ENCODE results near the gene SS18L1. TPM values are rescaled to one million over a fixed set of nuclear protein-coding genes. Genes with fewer than 3 reads are reported as not detected.
A peak's percentile ranks its signal among the peaks of the same experiment; 100 is the strongest.

Gene SS18L1
- total RNA-seq, 2 experiments from 2014 or later, result 13.7 to 15.2 TPM

DNA sequence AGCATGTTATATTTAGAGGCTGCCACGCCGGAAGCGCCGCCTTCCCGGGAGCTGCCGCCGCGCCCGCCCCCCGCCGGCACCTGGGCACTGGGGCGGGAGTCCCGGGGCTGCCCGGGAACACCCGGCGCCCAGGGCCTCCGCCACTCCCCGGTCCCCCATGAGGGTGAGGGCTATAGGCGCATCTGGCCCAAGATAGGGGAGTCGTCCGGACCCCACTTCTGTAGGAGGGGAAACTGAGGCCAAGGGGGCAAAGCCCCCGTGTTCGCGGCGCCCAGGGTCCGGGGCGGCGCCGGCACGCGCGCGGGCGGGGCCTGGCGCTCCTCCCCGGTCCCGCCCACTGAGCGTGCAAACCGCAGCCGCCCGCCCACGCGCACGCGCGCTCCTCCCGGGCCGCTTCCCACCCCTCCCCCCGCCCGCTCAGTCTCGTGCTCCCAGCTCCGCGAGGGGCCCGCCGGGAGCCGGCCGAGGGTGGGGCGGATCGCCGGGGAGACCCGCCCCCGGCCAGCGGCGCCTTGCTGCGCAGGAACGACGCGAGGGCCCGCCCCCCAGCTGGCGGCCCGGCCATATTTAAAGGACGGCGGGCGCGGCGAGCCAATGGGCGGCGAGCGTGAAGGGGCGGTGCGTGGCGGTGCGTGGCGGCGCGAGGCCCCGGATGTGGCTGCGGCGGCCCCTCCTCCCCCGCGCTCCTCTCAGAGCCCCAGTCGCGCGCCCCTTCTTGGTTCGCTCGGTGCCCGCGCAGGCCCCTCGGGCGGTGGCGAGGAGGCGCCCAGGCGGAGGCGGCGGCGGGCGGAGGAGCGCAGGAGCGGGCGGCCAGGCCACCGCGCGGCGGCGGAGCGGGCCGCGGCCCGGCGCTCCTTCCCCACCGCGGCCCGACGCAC is 21.6 kb upstream of the SS18L1 start, which contains the start of gene LSM14B:
LSM14B (plus strand) TSS at position 700 of the 878 bp plus-strand sequence. CDS start 192 bp downstream, outside the sequence.
- Mint-ChIP-seq H3K9me3 (peaks cover 4% of the 10 kb centered on the region), H3K27me3 (no peaks in the 10 kb centered on the region), H3K27ac (peak within 1 kb of the TSS; percentile 95), H3K36me3 (peaks cover 23% of the 10 kb centered on the region), H3K4me1 (ENCODE audit: low read depth) (peaks cover 49% of the 10 kb centered on the region), H3K4me3 (peak within 1 kb of the TSS; percentile 86)
- DNase-seq, result peak; percentile 97
- ChIA-PET CTCF (interaction anchor here (1.0 to 3.2 kb wide), 6 partner anchors 11 to 117 kb away, joined by 3 to 16 read pairs (median 6); partner anchors contain the start of genes PSMA7 and SS18L1), POLR2A (interaction anchor here (0.6 to 2.6 kb wide), 7 partner anchors 11 to 1858 kb away, joined by 3 to 15 read pairs (median 4); partner anchors contain the start of genes PSMA7, SAMD10, SS18L1 and TAF4)
- intact Hi-C loops (cut with micrococcal nuclease), result loop anchor here (1.0 to 5.0 kb wide), 5 partner anchors 20 to 180 kb away; partner anchors contain the start of gene ADRM1

DNA sequence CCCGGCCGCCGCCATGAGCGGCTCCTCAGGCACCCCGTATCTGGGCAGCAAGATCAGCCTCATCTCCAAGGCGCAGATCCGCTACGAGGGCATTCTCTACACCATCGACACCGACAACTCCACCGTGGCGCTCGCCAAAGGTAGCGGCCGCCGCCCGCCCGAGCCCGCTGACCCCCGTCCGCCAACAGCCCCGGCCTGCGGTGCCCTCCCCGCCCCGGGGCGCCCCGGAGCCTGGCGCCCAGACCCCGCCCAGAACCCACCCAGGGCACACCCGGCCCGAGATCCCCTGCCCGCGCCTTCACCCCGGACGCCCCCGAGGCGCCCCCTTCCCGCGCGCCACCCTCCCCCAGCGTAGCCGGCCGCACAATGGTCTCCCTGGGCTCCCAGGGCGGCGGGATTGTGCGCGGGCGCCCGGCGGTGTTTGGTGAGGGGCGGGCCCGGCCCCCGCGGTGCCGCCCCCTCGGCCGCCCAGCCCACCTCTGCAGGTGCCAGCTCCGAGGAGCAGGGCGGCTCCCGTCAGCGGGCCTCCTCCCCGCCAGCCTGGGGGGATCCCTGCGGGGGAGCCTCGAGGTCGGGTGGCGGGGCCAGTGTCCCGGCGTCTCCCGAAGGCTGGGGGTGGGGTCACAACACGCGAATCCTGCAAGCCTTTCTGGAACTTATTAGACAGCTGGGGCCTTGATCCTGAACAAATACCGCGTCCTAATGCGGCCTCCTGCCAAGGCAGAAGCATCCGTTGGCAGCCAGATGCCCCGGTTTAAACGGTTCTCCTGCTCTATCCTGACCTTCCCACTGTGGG is 20.7 kb upstream of the SS18L1 start:
- no peaks in the 10 kb centered on the region for H3K27me3 Mint-ChIP-seq
- POLR2A ChIA-PET, result interaction anchor here (0.6 to 2.6 kb wide), 3 partner anchors 15 to 689 kb away, joined by 3 to 14 read pairs (median 10); partner anchors contain the start of gene TAF4
- H3K27ac Mint-ChIP-seq, result peak overlapping the region; percentile 8

DNA sequence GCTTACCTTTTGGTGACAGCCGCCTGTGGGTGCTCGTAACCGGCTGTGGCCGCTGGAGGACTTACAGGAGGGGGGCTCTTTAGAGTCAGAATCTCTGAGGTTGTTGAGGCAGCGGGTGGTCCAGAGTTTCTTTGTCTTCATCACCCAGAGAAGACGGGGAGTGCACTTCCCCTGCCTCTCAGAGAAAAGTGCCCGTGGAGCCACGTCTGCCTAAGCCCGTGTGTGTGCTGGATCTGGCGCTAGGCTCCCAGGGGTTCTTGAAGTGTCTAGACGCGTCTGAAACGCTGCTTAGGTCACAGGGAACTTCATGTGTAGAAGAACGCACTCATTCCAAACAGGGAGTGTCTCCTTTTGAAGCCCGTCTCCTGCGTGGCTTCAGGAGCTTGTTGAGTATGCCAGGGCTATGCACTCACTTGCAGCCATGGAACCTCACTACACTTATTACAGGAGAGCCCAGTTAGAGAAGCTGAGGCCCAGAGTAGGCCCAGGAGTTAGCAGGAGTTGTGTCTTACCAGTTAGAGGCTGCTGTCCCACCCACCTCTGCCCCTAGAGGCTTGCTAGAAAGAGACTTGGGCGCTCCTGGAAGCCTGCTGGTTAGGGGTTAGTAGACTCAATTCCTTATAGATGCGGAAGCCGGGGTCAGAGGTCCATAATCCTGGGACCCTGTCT is 20.0 kb upstream of the SS18L1 start:
- Mint-ChIP-seq H3K9me3 (no peaks in the 10 kb centered on the region), H3K36me3 (peaks cover 30% of the 10 kb centered on the region), H3K27me3 (no peaks in the 10 kb centered on the region), H3K4me1 (ENCODE audit: low read depth) (peaks cover 39% of the 10 kb centered on the region), H3K4me3 (peak overlapping the region; percentile 77), H3K27ac (peak overlapping the region; percentile 8)
- CTCF ChIA-PET, result interaction anchor here (0.6 to 3.2 kb wide), 2 partner anchors 11 to 19 kb away, joined by 3 to 16 read pairs; partner anchors contain the start of genes PSMA7 and SS18L1
- intact Hi-C loops (cut with micrococcal nuclease), result loop anchor here (5.0 kb wide), 1 partner anchor 111 kb away; no protein-coding TSS in a partner anchor
- DNase-seq, result no peak
- POLR2A ChIA-PET, result interaction anchor here (0.7 to 1.7 kb wide), 2 partner anchors 12 to 57 kb away, joined by 5 to 6 read pairs; partner anchors contain the start of gene TAF4

More for the DNA sequence above, 20.7 kb upstream of the SS18L1 start:
- intact Hi-C loops (cut with micrococcal nuclease), result loop anchor here (1.0 to 5.0 kb wide), 5 partner anchors 19 to 179 kb away; partner anchors contain the start of gene ADRM1
- Mint-ChIP-seq H3K9me3 (no peaks in the 10 kb centered on the region), H3K36me3 (peaks cover 26% of the 10 kb centered on the region), H3K4me1 (ENCODE audit: low read depth) (peaks cover 40% of the 10 kb centered on the region), H3K4me3 (peak overlapping the region; percentile 77)
- DNase-seq, result peak; percentile 36
- CTCF ChIA-PET, result interaction anchor here (1.2 to 3.2 kb wide), 4 partner anchors 14 to 112 kb away, joined by 4 to 16 read pairs (median 10); partner anchors contain the start of genes PSMA7 and SS18L1

DNA sequence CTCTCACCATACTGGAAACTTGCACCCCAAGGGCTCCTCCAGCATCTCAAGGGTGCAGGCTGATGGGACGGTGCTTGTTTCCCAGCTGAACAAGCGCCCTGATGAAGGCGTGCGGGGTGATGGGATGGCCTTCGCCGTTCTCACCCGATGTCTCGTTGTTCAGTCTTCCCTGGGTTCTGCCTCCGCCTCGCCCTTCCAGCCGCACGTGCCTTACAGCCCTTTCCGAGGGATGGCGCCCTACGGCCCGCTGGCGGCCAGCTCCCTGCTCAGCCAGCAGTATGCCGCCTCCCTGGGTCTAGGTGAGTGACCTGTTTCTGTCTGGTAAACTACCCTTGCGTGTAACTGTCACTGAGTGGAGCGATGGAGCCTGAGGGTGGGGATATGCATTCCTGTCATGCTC is 17.4 kb upstream of the SS18L1 start:
- DNase-seq, result no peak
- CTCF ChIA-PET, result interaction anchor here (2.2 kb wide), 1 partner anchor 10 kb away, joined by 14 read pairs; no protein-coding TSS in a partner anchor
- Mint-ChIP-seq H3K27me3 (no peaks in the 10 kb centered on the region), H3K36me3 (peaks cover 45% of the 10 kb centered on the region), H3K4me1 (ENCODE audit: low read depth) (peaks cover 24% of the 10 kb centered on the region), H3K4me3 (no peak overlapping the region), H3K27ac (no peak overlapping the region), H3K9me3 (no peaks in the 10 kb centered on the region)
- POLR2A ChIA-PET, result interaction anchor here (1.2 to 1.9 kb wide), 2 partner anchors 9 to 264 kb away, joined by 3 to 7 read pairs; no protein-coding TSS in a partner anchor
- intact Hi-C loops (cut with micrococcal nuclease), result no loop called here

DNA sequence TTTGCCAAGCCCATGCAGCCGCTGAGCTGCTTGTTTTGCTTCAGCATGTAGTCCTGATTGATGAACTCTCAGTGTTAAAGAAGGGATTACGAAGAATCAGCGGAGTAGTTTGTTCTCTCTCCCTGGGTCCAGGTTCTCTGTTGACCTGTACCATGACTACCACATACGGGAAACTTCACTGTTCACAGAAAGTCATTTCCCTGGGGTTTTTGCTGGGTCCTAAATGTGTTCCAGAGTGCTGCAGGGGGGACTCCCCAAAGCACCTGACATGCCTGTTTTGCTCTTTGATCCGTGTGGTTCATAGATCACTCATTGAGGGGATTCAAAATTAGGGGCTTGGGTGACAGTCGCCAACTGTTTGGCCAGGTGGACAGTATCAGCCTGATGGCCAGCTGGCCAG is 15.8 kb upstream of the SS18L1 start:
- Mint-ChIP-seq H3K36me3 (peaks cover 56% of the 10 kb centered on the region), H3K27me3 (no peaks in the 10 kb centered on the region), H3K4me3 (no peak overlapping the region), H3K9me3 (no peaks in the 10 kb centered on the region), H3K27ac (no peak overlapping the region), H3K4me1 (ENCODE audit: low read depth) (peaks cover 31% of the 10 kb centered on the region)
- POLR2A ChIA-PET, result interaction anchor here (0.7 to 1.0 kb wide), 2 partner anchors 61 to 62 kb away, joined by 3 read pairs; partner anchors contain the start of gene TAF4
- DNase-seq, result no peak
- intact Hi-C loops (cut with micrococcal nuclease), result no loop called here
- CTCF ChIA-PET, result interaction anchor here (1.5 to 2.2 kb wide), 2 partner anchors 8 to 14 kb away, joined by 3 to 14 read pairs; no protein-coding TSS in a partner anchor

DNA sequence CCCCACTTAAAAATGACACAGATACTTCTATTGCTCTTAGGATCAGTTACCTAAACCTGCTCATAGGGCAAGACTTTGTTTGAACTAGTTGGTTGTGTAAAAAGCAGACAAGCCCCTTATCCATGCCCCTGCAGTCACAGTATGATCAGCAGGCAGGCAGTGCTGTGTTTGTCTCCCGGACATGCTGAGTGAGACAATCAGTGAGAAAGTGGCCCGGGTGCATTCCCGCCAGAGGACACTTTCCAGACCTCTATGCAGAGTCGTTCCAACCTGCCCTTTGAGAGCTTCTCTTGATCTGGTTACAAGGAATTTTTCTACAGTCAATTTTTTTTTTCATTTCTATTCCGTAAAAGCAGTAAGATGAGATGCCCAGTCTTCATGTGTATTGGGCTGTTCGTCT is 15.1 kb upstream of the SS18L1 start:
- no peak overlapping the region for H3K27ac Mint-ChIP-seq
- CTCF ChIA-PET, result no interaction called here
- intact Hi-C loops (cut with micrococcal nuclease), result no loop called here

DNA sequence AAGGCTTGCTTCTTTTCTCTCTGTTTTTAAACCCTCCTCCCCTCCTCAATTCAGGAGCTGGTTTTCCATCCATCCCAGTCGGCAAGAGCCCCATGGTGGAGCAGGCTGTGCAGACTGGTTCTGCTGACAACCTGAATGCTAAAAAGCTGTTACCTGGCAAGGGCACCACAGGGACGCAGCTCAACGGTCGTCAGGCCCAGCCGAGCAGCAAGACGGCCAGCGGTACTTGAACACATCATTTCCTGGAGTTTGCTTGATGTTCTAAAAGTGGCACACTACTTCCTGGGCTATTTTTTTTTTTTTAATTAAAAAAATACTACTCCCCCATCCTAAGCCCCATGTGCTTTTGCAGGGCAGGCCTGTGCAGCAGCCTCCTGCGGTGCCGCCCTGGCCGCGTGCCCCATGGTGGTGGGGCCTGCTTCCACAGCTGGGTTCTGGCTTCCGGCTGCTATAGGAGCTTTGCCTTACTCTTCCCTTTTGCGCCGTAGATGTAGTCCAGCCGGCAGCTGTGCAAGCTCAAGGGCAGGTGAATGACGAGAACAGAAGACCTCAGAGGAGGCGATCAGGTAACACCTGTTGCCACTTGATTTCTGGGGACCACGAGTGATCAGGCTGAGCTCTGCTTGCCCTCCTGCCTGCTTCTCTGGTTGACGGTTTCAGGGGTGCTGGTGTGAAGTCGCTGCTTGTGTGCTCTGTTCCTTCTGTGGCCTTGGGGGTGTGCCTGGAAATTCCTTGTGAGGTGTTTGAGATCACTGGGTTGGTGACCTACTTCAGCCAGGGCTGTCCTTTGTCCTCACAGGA is 13.6 kb upstream of the SS18L1 start:
- Mint-ChIP-seq H3K9me3 (no peaks in the 10 kb centered on the region), H3K4me1 (ENCODE audit: low read depth) (peaks cover 28% of the 10 kb centered on the region), H3K27ac (peak overlapping the region; percentile 42), H3K4me3 (no peak overlapping the region), H3K36me3 (peaks cover 53% of the 10 kb centered on the region), H3K27me3 (no peaks in the 10 kb centered on the region)
- intact Hi-C loops (cut with micrococcal nuclease), result no loop called here
- ChIA-PET POLR2A (no interaction called here), CTCF (interaction anchor here (0.6 to 1.7 kb wide), 2 partner anchors 119 to 869 kb away, joined by 3 to 5 read pairs; no protein-coding TSS in a partner anchor)
- DNase-seq, result no peak

More for the DNA sequence above, 15.1 kb upstream of the SS18L1 start:
- DNase-seq, result no peak
- H3K4me1 Mint-ChIP-seq (ENCODE audit: low read depth), result peaks cover 35% of the 10 kb centered on the region
- H3K36me3 Mint-ChIP-seq, result peaks cover 59% of the 10 kb centered on the region
- POLR2A ChIA-PET, result no interaction called here
- H3K9me3 Mint-ChIP-seq, result no peaks in the 10 kb centered on the region
- no peak overlapping the region for H3K4me3 Mint-ChIP-seq
- no peaks in the 10 kb centered on the region for H3K27me3 Mint-ChIP-seq

DNA sequence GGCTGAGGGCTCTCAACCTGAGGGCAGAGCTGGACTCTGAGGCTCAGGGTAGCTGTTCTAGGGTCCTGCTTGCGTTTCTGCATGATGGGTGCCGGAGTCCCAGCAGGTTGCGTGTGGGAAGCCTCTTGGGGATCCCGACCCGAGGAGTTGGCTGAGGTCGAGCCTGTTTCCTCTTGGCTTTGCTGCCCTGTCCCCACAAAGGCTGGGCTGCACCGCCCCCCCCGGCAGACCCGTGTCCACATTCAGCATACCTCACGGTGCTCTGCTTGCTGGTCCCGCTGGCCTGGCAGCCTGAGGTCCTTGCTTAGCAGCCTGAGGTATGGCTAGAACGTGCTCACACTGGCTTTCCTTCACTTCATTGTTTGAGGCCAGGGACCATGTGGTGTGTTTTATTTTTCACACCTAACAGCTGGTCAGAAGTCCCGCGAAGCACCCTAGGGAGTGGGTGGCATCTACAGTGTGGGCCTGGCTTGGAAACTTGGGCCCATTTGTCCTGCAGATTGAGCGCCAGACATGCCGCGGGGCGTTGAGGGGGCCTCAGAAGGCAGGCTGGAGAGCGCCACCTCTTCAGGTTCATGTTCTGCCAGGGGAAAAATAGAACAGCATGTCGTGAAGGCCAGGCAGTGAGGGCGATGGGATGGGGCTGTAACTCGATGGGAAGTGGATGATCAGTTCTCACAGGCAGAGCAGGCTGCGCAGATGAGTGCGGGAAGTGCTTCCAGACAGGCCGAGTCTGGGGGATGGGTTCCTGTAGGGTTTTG is 11.8 kb upstream of the SS18L1 start:
- intact Hi-C loops (cut with micrococcal nuclease), result no loop called here
- Mint-ChIP-seq H3K36me3 (peaks cover 54% of the 10 kb centered on the region), H3K4me1 (ENCODE audit: low read depth) (peaks cover 25% of the 10 kb centered on the region), H3K9me3 (no peaks in the 10 kb centered on the region), H3K27ac (peak overlapping the region; percentile 44), H3K4me3 (no peak overlapping the region), H3K27me3 (no peaks in the 10 kb centered on the region)
- no peak for DNase-seq
- ChIA-PET CTCF (interaction anchor here (1.1 to 1.4 kb wide), 2 partner anchors 10 kb away, joined by 3 to 8 read pairs; no protein-coding TSS in a partner anchor), POLR2A (no interaction called here)

DNA sequence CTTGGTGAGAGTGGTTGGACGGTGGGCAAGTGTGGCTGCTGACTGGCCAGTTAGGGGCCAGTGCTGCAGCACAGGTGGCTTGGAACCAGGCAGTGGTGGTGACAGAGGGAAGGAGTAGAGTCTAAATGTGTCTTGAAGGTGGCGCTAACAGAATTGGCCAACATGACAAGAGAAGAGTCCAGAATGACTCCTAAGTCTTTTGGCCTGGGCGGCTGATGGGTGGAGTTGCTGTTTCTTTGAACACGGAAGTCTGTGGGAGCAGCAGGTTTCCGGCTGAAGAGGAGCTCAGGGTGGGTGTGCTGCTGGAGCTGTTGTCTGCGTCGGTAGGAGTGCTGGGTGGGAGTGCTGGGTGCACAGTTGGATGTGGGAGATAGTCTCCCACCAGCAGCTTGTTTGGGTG is 11.1 kb upstream of the SS18L1 start:
- peaks cover 52% of the 10 kb centered on the region for H3K36me3 Mint-ChIP-seq
- peaks cover 25% of the 10 kb centered on the region for H3K4me1 Mint-ChIP-seq (ENCODE audit: low read depth)
- H3K4me3 Mint-ChIP-seq, result no peak overlapping the region
- H3K9me3 Mint-ChIP-seq, result no peaks in the 10 kb centered on the region
- DNase-seq, result no peak
- peak overlapping the region; percentile 44 for H3K27ac Mint-ChIP-seq
- ChIA-PET POLR2A (no interaction called here), CTCF (interaction anchor here (1.1 to 1.4 kb wide), 2 partner anchors 9 to 11 kb away, joined by 3 to 8 read pairs; no protein-coding TSS in a partner anchor)
- no peaks in the 10 kb centered on the region for H3K27me3 Mint-ChIP-seq
- intact Hi-C loops (cut with micrococcal nuclease), result no loop called here
